GM21825 (cell line): Measurements from ENCODE around the gene RNU1-4.
"Not testable (repeated sequence)": the region's sequence is repeated elsewhere in the genome, so short reads cannot be mapped to it uniquely, and the experiment has no call there.

Experiments
- ATAC-seq: cut with Tn5 transposase; IDR thresholded peaks from one replicate; pipeline ENCODE4 v1.9.1; 2021; ENCODE audit warnings: mild to moderate bottlenecking, moderate library complexity; ENCODE audit not compliant: unreplicated experiment

Gene RNU1-4

DNA sequence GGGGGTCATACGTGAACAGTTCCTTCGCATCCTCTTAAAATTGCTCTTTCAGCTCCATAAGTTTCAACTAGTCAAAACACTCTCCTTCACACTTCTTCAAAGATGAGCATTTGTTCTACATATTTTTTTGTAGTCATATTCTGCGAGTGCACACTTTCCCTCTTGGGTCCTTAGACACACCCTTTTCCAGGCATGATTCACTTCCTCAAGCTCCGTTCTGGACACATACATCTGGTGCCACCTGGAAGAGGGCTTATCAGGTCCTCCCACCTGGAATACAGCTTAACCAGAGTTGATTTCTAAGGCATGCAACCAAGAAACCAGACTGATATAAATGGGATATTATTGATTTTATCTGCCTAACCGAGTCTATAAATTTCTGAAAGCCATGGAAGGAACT is 47.4 kb downstream of the RNU1-4 start:
- ATAC-seq, result not testable (repeated sequence)
